BE2C (cell line): ENCODE data around the gene LAMA5.

Experiments
- DNase-seq: peaks from one replicate; pipeline ENCODE4 v3.0.0-alpha.2; 2020
- H3K27me3 ChIP-seq: fragments of 250-450 bp; sonication (Bioruptor Pico); 2 replicates; pipeline ENCODE4 v1.5.1; 2020; ENCODE audit warnings: mild to moderate bottlenecking
- H3K36me3 ChIP-seq: fragments of 250-450 bp; sonication (Bioruptor Pico); 2 replicates; pipeline ENCODE4 v1.5.1; 2020; ENCODE audit warnings: mild to moderate bottlenecking
- H3K4me1 ChIP-seq: fragments of 250-450 bp; sonication (Bioruptor Pico); 2 replicates; pipeline ENCODE4 v1.5.1; 2020
- H3K4me3 ChIP-seq: 2 replicates; pipeline ENCODE4 v1.5.1; 2011; ENCODE audit warnings: low read depth, low read length
- H3K9me3 ChIP-seq: fragments of 250-450 bp; sonication (Bioruptor Pico); 2 replicates; pipeline ENCODE4 v1.5.1; 2020
- TF ChIP-seq, protein P1 (sequence below): IDR thresholded peaks from 2 replicates; pipeline ENCODE4 v1.5.1; 2012; ENCODE audit warnings: mild to moderate bottlenecking, low read depth, low read length

The LAMA5 gene

GRCh38 chr20:62387933-62388635, 21.0 kb upstream of the LAMA5 start:
- H3K4me3 ChIP-seq, result peak overlapping the region; percentile 100
- DNase-seq, result no peak
- TF ChIP-seq, protein P1, sequence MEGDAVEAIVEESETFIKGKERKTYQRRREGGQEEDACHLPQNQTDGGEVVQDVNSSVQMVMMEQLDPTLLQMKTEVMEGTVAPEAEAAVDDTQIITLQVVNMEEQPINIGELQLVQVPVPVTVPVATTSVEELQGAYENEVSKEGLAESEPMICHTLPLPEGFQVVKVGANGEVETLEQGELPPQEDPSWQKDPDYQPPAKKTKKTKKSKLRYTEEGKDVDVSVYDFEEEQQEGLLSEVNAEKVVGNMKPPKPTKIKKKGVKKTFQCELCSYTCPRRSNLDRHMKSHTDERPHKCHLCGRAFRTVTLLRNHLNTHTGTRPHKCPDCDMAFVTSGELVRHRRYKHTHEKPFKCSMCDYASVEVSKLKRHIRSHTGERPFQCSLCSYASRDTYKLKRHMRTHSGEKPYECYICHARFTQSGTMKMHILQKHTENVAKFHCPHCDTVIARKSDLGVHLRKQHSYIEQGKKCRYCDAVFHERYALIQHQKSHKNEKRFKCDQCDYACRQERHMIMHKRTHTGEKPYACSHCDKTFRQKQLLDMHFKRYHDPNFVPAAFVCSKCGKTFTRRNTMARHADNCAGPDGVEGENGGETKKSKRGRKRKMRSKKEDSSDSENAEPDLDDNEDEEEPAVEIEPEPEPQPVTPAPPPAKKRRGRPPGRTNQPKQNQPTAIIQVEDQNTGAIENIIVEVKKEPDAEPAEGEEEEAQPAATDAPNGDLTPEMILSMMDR, result no peak
- no peaks in the 10 kb centered on the region for H3K4me1 ChIP-seq
- peaks cover 27% of the 10 kb centered on the region for H3K36me3 ChIP-seq
- H3K9me3 ChIP-seq, result no peaks in the 10 kb centered on the region
- no peaks in the 10 kb centered on the region for H3K27me3 ChIP-seq

- peaks cover 27% of the 10 kb centered on the region for H3K36me3 ChIP-seq
- no peak for DNase-seq
These were observed 20.3 kb upstream of the LAMA5 start for GRCh38 chr20:62387219-62387913.

DNA sequence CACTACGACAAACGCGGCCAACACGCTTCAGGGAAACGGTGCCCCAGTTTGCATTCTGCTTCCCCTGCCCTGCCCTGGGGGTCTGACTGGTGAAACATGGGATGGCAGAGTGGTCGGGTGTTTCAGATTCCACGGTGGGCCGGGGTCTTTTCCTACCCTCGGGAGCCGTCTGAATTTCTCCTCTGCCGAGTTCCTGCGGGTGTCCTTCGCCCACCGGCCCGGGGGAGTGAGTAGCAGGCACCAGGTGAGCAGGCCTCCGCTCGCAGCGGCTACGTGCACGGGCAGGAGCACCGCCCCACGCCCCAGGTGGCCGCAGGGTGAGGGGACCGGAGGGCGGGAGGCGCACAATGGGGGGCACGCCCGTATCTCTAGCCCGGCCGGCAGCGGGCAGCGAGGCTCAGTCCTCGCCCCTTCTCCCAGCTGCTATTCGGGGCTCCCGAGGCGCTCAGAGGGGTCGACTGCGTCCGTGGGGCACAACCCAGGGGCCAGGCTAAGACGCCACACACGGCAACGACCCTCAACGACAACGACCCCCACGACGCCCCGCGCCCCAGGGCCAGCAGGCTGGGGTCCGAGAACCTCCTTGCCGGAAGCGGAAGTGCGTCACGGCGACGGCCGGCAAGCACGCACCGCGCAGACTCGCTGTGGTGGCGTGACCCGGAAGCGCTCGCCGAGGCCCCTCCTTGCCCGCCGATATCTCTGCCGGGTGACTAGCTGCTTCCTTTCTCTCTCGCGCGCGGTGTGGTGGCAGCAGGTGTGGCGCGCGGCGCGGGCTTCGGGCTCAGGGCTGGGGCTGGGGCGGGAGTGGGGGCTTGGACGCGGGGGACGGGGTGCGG, 19.5 kb upstream of the LAMA5 start, which contains the start of gene RPS21:
RPS21 (plus strand) TSS at position 721 of the 836 bp plus-strand sequence. CDS start 236 bp downstream, outside the sequence.
- peak; percentile 96 for DNase-seq
- H3K9me3 ChIP-seq, result no peaks in the 10 kb centered on the region
- H3K36me3 ChIP-seq, result peaks cover 30% of the 10 kb centered on the region
- H3K4me3 ChIP-seq, result peak within 1 kb of the TSS; percentile 100
- no peaks in the 10 kb centered on the region for H3K27me3 ChIP-seq
- H3K4me1 ChIP-seq, result 0 out of 2 replicates have a peak, but pooled peaks cover 2% of the 10 kb centered on the region
- TF ChIP-seq, protein P1, result no peak

More at GRCh38 chr20:62387219-62387913, 20.3 kb upstream of the LAMA5 start:
- Histone ChIP-seq H3K9me3 (no peaks in the 10 kb centered on the region), H3K27me3 (no peaks in the 10 kb centered on the region), H3K4me3 (peak overlapping the region; percentile 100), H3K4me1 (0 out of 2 replicates have a peak, but pooled peaks cover 2% of the 10 kb centered on the region)
- TF ChIP-seq, protein P1, result no peak

- H3K4me3 ChIP-seq, result no peak overlapping the region
- peak; percentile 88 for DNase-seq
These were observed 15.4 kb upstream of the LAMA5 start for GRCh38 chr20:62382306-62383198.

GRCh38 chr20:62381842-62382241, 14.7 kb upstream of the LAMA5 start:
- Histone ChIP-seq H3K4me1 (peaks cover 10% of the 10 kb centered on the region), H3K27me3 (no peaks in the 10 kb centered on the region), H3K9me3 (no peaks in the 10 kb centered on the region), H3K4me3 (no peak overlapping the region), H3K36me3 (peaks cover 3% of the 10 kb centered on the region; the same call in 1 of the 2 replicates)
- DNase-seq, result no peak
- TF ChIP-seq, protein P1, result no peak

More at GRCh38 chr20:62382306-62383198, 15.4 kb upstream of the LAMA5 start:
- no peaks in the 10 kb centered on the region for H3K9me3 ChIP-seq
- 0 out of 2 replicates have a peak, but pooled peaks cover 3% of the 10 kb centered on the region for H3K4me1 ChIP-seq
- TF ChIP-seq, protein P1, result peak; percentile 97
- no peaks in the 10 kb centered on the region for H3K27me3 ChIP-seq
- peaks cover 5% of the 10 kb centered on the region for H3K36me3 ChIP-seq
